Measurements from ENCODE around the gene PLPPR1. TPM values are rescaled to one million over a fixed set of nuclear protein-coding genes. Genes with fewer than 3 reads are reported as not detected.

PLPPR1 gene
- polyA plus RNA-seq, 4 donors: 14.4 to 20.0 (median 18.4) TPM

- no peak for DNase-seq (ENCODE audit: low read depth in 4 of 4, low spot score in 2 of 4)
Measured at GRCh38 chr9:101333490-101333889, 305.0 kb downstream of the PLPPR1 start.

- no peak for DNase-seq (ENCODE audit: low read depth in 4 of 4, low spot score in 2 of 4)
Measured at GRCh38 chr9:101333926-101334702, 305.6 kb downstream of the PLPPR1 start.

GRCh38 chr9:101336091-101336490 is 307.6 kb downstream of the PLPPR1 start:
- no peak for DNase-seq (ENCODE audit: low read depth in 4 of 4, low spot score in 2 of 4)

GRCh38 chr9:101337237-101337636 is 308.7 kb downstream of the PLPPR1 start:
- no peak for DNase-seq (ENCODE audit: low read depth in 4 of 4, low spot score in 2 of 4)

GRCh38 chr9:101341958-101342357 is 313.4 kb downstream of the PLPPR1 start:
- no peak for DNase-seq (ENCODE audit: low read depth in 4 of 4, low spot score in 2 of 4)

GRCh38 chr9:101342595-101342994 is 314.1 kb downstream of the PLPPR1 start:
- DNase-seq (ENCODE audit: low read depth in 4 of 4, low spot score in 2 of 4): no peak

- DNase-seq (ENCODE audit: low read depth in 4 of 4, low spot score in 2 of 4): no peak
Measured at GRCh38 chr9:101350285-101350684, 321.8 kb downstream of the PLPPR1 start.

GRCh38 chr9:101352892-101353463 is 324.5 kb downstream of the PLPPR1 start:
- no peak for DNase-seq (ENCODE audit: low read depth in 4 of 4, low spot score in 2 of 4)

GRCh38 chr9:101353683-101354082 is 325.2 kb downstream of the PLPPR1 start:
- DNase-seq (ENCODE audit: low read depth in 4 of 4, low spot score in 2 of 4): no peak

- no peak for DNase-seq (ENCODE audit: low read depth in 4 of 4, low spot score in 2 of 4)
Measured at GRCh38 chr9:101354143-101354764, 325.7 kb downstream of the PLPPR1 start.

- no peak for DNase-seq (ENCODE audit: low read depth in 4 of 4, low spot score in 2 of 4)
Measured at GRCh38 chr9:101354765-101355708, 326.5 kb downstream of the PLPPR1 start.

GRCh38 chr9:101356619-101357018 is 328.1 kb downstream of the PLPPR1 start:
- no peak for DNase-seq (ENCODE audit: low read depth in 4 of 4, low spot score in 2 of 4)

- no peak for DNase-seq (ENCODE audit: low read depth in 4 of 4, low spot score in 2 of 4)
Measured at GRCh38 chr9:101359679-101360078, 331.2 kb downstream of the PLPPR1 start.

GRCh38 chr9:101360647-101361046 is 332.1 kb downstream of the PLPPR1 start:
- no peak for DNase-seq (ENCODE audit: low read depth in 4 of 4, low spot score in 2 of 4)

- no peak for DNase-seq (ENCODE audit: low read depth in 4 of 4, low spot score in 2 of 4)
Measured at GRCh38 chr9:101362450-101362849, 333.9 kb downstream of the PLPPR1 start.

GRCh38 chr9:101365181-101365580 is 336.7 kb downstream of the PLPPR1 start:
- DNase-seq (ENCODE audit: low read depth in 4 of 4, low spot score in 2 of 4): no peak

GRCh38 chr9:101366038-101366756 is 337.7 kb downstream of the PLPPR1 start:
- no peak for DNase-seq (ENCODE audit: low read depth in 4 of 4, low spot score in 2 of 4)

- no peak for DNase-seq (ENCODE audit: low read depth in 4 of 4, low spot score in 2 of 4)
Measured at GRCh38 chr9:101367323-101367722, 338.8 kb downstream of the PLPPR1 start.

GRCh38 chr9:101369286-101369685 is 340.8 kb downstream of the PLPPR1 start:
- no peak for DNase-seq (ENCODE audit: low read depth in 4 of 4, low spot score in 2 of 4)

- no peak for DNase-seq (ENCODE audit: low read depth in 4 of 4, low spot score in 2 of 4)
Measured at GRCh38 chr9:101369884-101370531, 341.5 kb downstream of the PLPPR1 start.
